ENCODE data around the gene HSPA6.
"Not testable (repeated sequence)": the region's sequence is repeated elsewhere in the genome, so short reads cannot be mapped to it uniquely, and the experiment has no call there.

GRCh38 chr1:161542091-161542559, 17.8 kb downstream of the HSPA6 start:
- TF ChIP-seq EZH2 (IDR thresholded peaks at IDR 0.05; ENCODE audit: borderline replicate concordance, insufficient read depth, low read depth, low read length, poor library complexity, severe bottlenecking); CTCF (IDR thresholded peaks at IDR 0.05): not testable (repeated sequence)
